ENCODE results near the gene RBM39.

The RBM39 gene

GRCh38 chr20:35665949-35666288 lies 76.1 kb downstream of the RBM39 start:
- DNase-seq = no peak

DNA sequence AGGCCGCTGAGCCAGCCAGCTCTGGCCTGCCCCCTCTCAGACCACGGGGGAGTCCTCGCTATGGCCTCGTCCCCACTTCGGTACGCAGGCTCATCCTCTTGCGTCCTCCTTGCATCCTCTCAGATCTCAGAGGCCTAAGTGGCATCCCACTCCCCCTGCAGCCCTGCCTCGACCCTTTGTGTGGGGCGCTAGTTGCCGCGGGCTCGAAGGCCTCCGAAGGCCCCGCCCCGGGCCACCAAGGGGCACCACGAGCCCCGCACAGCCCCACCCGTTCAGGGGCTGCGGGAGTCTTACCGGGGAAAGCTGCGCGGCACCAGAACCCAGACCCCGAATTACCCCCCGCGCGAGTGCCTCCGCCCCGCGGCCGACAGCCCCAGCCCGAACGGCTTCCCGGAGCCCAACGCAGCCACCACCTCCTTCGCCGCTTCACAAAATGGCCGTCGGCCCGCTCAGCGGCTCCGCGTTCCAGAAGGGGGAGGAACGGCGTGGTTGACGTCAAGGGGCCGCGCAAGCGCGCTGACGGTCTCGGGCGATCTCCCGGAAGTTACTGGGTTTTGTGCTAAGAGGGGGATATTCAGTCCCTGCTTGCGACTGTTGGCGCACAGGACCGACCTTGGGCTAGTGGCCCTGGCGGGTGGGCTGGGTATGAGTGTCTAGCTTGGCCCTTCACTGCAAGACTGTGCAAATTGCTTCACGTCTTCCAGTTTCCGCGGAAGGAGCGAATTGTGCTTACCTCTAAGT lies 77.4 kb downstream of the RBM39 start, which contains the start of the genes CPNE1 and RBM12:
CPNE1 (minus strand) TSS at position 435 of the 741 bp plus-strand sequence. CDS start 31,977 bp downstream, outside the sequence.
RBM12 (minus strand) TSS at position 435 of the 741 bp plus-strand sequence. CDS start 9,578 bp downstream, outside the sequence.
- peak; percentile 86 to 88 (median 87) for DNase-seq

DNA sequence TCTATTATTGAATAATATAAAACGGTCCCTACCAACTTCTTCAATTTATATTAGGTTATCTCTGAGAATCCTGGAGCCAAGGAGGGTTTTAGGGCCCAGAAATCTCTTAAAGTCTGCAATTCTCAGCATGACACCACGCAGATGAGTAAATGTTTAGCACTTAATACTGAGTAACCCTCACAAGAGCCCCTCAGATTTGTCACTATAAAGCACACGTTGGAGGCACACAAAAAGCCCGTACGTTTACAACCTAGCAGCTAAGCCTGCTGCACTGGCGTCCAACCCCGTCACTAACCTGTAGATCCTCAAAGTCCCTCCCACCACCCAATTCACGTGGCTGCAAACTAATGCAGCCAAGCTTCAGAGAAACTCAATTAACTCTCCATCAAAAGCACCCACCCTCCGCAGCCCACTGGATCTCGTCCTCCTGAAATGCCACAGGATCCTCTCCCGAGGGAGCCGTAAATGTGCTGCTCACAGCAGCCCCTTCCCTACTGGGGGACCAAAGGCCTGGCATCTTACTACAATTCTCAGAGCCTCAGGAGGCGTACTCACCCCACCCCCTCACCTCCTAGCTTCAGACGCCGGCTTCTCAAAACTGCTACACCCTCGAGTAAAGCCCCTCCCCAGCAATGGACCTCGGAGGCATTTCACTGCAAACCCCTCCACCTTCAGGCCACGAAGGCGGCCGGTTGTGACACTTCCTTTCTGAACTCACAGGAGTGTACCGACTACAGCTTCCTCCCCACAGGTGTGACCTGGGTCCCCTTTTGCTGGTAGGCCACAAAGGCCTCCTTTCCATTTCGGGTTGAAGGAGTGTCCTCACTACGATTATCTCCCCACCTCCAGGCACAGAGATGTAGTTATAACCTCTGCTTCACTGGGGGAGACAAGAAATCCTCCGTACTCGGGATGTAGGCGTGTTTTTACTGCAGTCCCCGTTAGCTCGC lies 78.3 kb downstream of the RBM39 start:
- peak; percentile 17 to 47 (median 30) for DNase-seq

GRCh38 chr20:35662551-35662950 lies 79.5 kb downstream of the RBM39 start:
- no peak for DNase-seq

DNA sequence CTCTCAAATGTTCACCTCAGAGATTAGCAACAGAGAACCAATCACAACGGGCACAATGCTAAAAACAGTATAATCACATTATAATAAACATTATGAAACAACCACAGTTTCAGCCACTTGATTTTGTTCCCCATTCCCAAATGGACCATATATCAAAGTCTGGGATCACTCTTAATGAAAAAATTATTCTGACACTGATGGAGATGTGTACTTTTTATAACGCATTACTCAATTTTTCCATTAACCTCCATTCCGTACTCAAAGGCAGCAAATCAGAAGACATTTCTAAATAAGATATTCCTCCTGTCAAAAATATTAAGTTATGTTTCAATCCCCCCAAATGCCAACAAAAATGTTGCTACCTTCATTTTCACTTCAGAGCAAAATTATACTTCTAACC lies 80.2 kb downstream of the RBM39 start:
- DNase-seq = no peak

GRCh38 chr20:35661053-35661452 lies 81.0 kb downstream of the RBM39 start:
- no peak for DNase-seq

- DNase-seq = no peak
These were observed 81.7 kb downstream of the RBM39 start for GRCh38 chr20:35660122-35660937.

DNA sequence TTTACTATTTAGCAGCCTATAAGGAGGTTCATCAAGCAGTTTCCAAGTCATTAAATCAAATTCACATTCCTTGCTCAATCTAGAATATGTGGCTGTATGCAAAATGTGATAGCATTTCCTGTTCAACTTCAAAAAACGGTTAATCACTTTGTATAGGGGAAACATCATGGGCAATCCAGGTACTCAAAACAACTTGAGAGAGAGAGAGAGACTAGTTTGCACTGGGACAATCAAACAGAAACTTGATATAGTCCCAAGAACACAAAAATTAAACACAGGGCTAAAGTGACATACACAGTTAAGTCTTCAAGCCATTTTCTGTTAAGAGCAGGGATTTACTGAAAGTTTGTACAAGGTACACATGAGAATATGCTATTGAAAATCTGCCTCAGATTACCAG lies 84.8 kb downstream of the RBM39 start:
- no peak for DNase-seq

DNA sequence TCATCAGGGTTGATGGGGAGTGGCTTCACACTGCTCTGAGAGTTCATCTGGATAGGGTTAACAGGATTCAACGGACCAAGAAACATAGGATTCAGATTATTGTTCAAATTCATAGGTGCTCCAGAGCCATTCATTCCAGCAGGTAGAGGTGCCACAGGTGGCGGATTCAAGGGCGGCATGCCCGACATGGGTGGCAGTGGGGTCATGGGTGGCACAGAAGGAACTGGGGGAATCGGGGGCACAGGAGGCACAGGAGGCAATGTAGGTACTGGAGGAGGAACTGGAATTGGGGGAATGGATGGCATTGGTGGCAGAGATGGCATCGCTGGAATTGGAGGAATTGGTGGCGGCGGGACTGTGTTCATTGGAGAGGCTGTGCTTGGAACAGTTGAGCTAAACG lies 87.6 kb downstream of the RBM39 start:
- DNase-seq = no peak

- no peak for DNase-seq
These were observed 88.2 kb downstream of the RBM39 start for GRCh38 chr20:35653893-35654292.

All from activated CD4-positive, CD25-positive, alpha-beta regulatory T cell (primary cell).